SK-N-MC (cell line): ENCODE data around the gene ABR.

Experiments used
- EZH2 ChIP-seq: fragments of 200-600 bp; sonication (generic); IDR thresholded peaks from one replicate; pipeline ENCODE4 v1.6.1; 2017; ENCODE audit warnings: antibody characterized with exemption
- FOXP2 ChIP-seq: optimal IDR thresholded peaks from 2 replicates; pipeline ENCODE3; 2011; ENCODE audit warnings: mild to moderate bottlenecking, moderate library complexity; ENCODE audit not compliant: insufficient read depth; ENCODE audit errors: extremely low read length, control extremely low read depth
- POLR2AphosphoS5 ChIP-seq: IDR thresholded peaks from 2 replicates; pipeline ENCODE4 v1.6.1; 2012; ENCODE audit warnings: mild to moderate bottlenecking, low read depth, low read length, borderline replicate concordance

DNA sequence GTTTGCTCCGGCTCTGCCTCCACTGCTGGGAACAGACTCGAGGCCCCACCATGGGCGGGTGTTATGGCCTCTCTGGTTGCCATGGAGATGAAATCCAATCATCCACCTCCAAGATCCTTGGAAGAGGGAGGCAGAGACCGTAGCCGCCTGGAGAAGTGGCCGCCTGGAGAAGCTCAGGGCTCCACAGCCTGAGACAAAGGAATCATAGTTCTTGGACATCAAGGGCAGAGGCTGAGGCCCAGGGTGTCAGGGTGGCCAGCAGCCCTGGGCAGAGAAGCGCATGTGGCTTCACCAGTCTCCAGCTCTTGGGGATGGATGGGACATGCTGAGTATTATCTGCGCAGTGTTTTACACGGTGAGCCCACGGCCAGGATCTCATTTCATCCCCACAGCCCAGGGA, 36.2 kb downstream of the ABR start:
- no peak for TF ChIP-seq EZH2
- no peak for TF ChIP-seq POLR2AphosphoS5
- TF ChIP-seq FOXP2 = no peak
